HFF-Myc (cell line): ENCODE data around the gene EXOC3.

Experiments
- DNase-seq: peaks from one replicate; pipeline ENCODE4 v3.0.0-alpha.2; 2011; ENCODE audit warnings: low read depth; ENCODE audit errors: extremely low read depth
- H3K4me3 ChIP-seq: replicated peaks from 2 replicates; pipeline ENCODE4 v1.5.1; 2011; ENCODE audit warnings: low read depth, mild to moderate bottlenecking, control low read depth, low read length
- CTCF ChIP-seq: IDR thresholded peaks from 2 replicates; pipeline ENCODE4 v1.5.1; 2012; ENCODE audit warnings: mild to moderate bottlenecking, low read depth, low read length, control low read depth; ENCODE audit errors: missing control alignments

Gene EXOC3

DNA sequence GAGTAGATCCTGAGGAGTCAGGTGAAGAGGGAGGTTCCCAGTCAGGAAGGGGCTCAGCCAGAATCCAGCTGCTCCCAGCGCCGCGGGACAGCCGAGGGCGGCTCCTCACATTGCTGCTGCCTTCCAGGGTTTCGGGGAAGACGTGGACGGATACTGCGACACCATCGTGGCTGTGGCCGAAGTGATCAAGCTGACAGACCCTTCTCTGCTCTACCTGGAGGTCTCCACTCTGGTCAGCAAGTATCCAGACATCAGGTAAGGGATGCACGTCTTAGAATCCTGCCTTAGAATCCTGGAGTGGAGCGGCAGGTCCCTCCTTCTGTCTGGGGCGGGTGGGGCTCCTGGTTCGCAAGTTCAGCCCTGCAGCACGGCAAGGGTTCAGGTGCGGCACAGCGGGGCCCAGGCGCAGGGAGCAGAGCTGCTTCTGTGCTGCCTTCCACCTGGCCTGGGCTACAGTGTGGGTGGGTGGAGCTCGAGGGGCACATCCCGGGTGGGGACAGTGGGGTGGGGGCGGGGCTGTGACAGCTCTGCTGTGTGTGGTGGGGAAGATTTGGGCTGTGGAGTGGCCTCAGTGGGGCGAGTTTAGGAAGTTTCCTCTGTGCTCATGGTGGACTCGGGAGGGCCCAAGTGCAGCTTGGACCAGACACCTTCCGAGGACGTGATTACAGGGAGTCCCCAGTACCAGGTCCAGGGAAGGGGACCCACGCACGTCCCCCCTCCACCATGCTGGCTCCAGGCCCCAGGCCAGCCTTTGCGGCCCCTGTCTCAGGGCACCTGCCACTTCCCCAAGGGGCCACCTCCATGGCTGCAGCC lies 22.8 kb downstream of the EXOC3 start:
- DNase-seq: no peak
- no peak for TF ChIP-seq CTCF
- no peak overlapping the region for H3K4me3 ChIP-seq

GRCh38 chr5:466661-467310 lies 23.8 kb downstream of the EXOC3 start:
- no peak overlapping the region for H3K4me3 ChIP-seq
- TF ChIP-seq CTCF: no peak
- DNase-seq: no peak

GRCh38 chr5:468401-468800 lies 25.4 kb downstream of the EXOC3 start:
- TF ChIP-seq CTCF: no peak
- H3K4me3 ChIP-seq: no peak overlapping the region
- no peak for DNase-seq

- H3K4me3 ChIP-seq: no peak overlapping the region
- no peak for DNase-seq
- no peak for TF ChIP-seq CTCF
Observed at GRCh38 chr5:469752-470483, 26.9 kb downstream of the EXOC3 start.

GRCh38 chr5:470961-471749 lies 28.2 kb downstream of the EXOC3 start:
- no peak for TF ChIP-seq CTCF
- no peak for DNase-seq
- H3K4me3 ChIP-seq: peak overlapping the region; percentile 85

GRCh38 chr5:471750-472058 lies 28.7 kb downstream of the EXOC3 start:
- DNase-seq: no peak
- H3K4me3 ChIP-seq: peak overlapping the region; percentile 85
- TF ChIP-seq CTCF: no peak
